Liver (tissue), 9 donors: ENCODE measurements around the gene ACVR1. TPM values are rescaled to one million over a fixed set of nuclear protein-coding genes. Genes with fewer than 3 reads are reported as not detected.

Experiments used
- DNase-seq: peaks from one replicate; pipeline ENCODE4 v3.0.0-alpha.2; 2017; ENCODE audit warnings: low spot score
- H3K27ac ChIP-seq, 2 donors: one replicate each; pipeline ENCODE4 v1.7.0; 2013; ENCODE audit warnings: inconsistent platforms in 2 of 2, low read length in 2 of 2, control low read depth in 1 of 2, low read depth in 1 of 2, mild to moderate bottlenecking in 1 of 2
- H3K27me3 ChIP-seq, 4 donors: one replicate each; pipeline versions ENCODE4 v1.6.1 to v1.7.0; 2013; ENCODE audit warnings: low read length in 3 of 4, inconsistent platforms in 1 of 4, mild to moderate bottlenecking in 1 of 4, moderate library complexity in 1 of 4; ENCODE audit not compliant: control insufficient read depth in 4 of 4, insufficient read depth in 4 of 4
- H3K36me3 ChIP-seq, 4 donors: one replicate each; pipeline versions ENCODE4 v1.6.1 to v1.7.0; 2013; ENCODE audit warnings: low read length in 3 of 4, mild to moderate bottlenecking in 3 of 4, low read depth in 1 of 4, moderate library complexity in 1 of 4; ENCODE audit not compliant: control insufficient read depth in 4 of 4, insufficient read depth in 3 of 4
- H3K4me1 ChIP-seq, 4 donors: one replicate each; pipeline versions ENCODE4 v1.6.1 to v1.7.0; 2013; ENCODE audit warnings: low read length in 3 of 4, mild to moderate bottlenecking in 3 of 4, moderate library complexity in 1 of 4; ENCODE audit not compliant: control insufficient read depth in 4 of 4, insufficient read depth in 4 of 4
- H3K4me3 ChIP-seq, 3 donors: one replicate each; pipeline versions ENCODE4 v1.6.1 to v1.7.0; 2013; ENCODE audit warnings: low read length in 3 of 3, control low read depth in 1 of 3, low read depth in 1 of 3, mild to moderate bottlenecking in 1 of 3
- H3K9ac ChIP-seq, 2 donors: one replicate each; pipeline ENCODE4 v1.7.0; 2013; ENCODE audit warnings: low read length in 2 of 2, mild to moderate bottlenecking in 2 of 2, moderate library complexity in 2 of 2, control low read depth in 1 of 2, low read depth in 1 of 2
- H3K9me3 ChIP-seq, 4 donors: one replicate each; pipeline versions ENCODE4 v1.6.1 to v1.7.0; 2013; ENCODE audit warnings: low read length in 3 of 4; ENCODE audit not compliant: control insufficient read depth in 4 of 4
- EGR1 ChIP-seq, 2 donors: IDR thresholded peaks; 2 replicates each; pipeline ENCODE4 v1.6.1; 2016 to 2018; ENCODE audit warnings: antibody characterized with exemption in 2 of 2, low read depth in 2 of 2
- FOXA1 ChIP-seq: IDR thresholded peaks from 2 replicates; pipeline ENCODE4 v1.6.1; 2016; ENCODE audit warnings: antibody characterized with exemption
- FOXA2 ChIP-seq: IDR thresholded peaks from 2 replicates; pipeline ENCODE4 v1.6.1; 2016; ENCODE audit warnings: antibody characterized with exemption
- GABPA ChIP-seq, 2 donors: IDR thresholded peaks in 1 of 2; conservative IDR thresholded peaks in 1 of 2; 2 replicates each; pipeline ENCODE4 v1.6.1; 2016; ENCODE audit warnings: antibody characterized with exemption in 2 of 2, mild to moderate bottlenecking in 1 of 2, moderate library complexity in 1 of 2
- HNF4A ChIP-seq, 2 donors: conservative IDR thresholded peaks; 2 replicates each; pipeline ENCODE4 v1.6.1; 2016; ENCODE audit warnings: antibody characterized with exemption in 2 of 2, mild to moderate bottlenecking in 2 of 2
- HNF4G ChIP-seq: IDR thresholded peaks from 2 replicates; pipeline ENCODE4 v1.6.1; 2016; ENCODE audit warnings: antibody characterized with exemption
- JUND ChIP-seq, 2 donors: IDR thresholded peaks; 2 replicates each; pipeline ENCODE4 v1.6.1; 2016; ENCODE audit warnings: antibody characterized with exemption in 2 of 2
- MAX ChIP-seq: IDR thresholded peaks from 2 replicates; pipeline ENCODE4 v1.6.1; 2016; ENCODE audit warnings: antibody characterized with exemption
- RAD21 ChIP-seq, 2 donors: IDR thresholded peaks; 2 replicates each; pipeline ENCODE4 v1.6.1; 2016; ENCODE audit warnings: antibody characterized with exemption in 2 of 2, mild to moderate bottlenecking in 2 of 2
- RXRA ChIP-seq, 2 donors: IDR thresholded peaks; 2 replicates each; pipeline ENCODE4 v1.6.1; 2017 to 2018; ENCODE audit warnings: antibody characterized with exemption in 2 of 2, mild to moderate bottlenecking in 1 of 2
- SP1 ChIP-seq: IDR thresholded peaks from 2 replicates; pipeline ENCODE4 v1.6.1; 2018; ENCODE audit warnings: antibody characterized with exemption, mild to moderate bottlenecking
- YY1 ChIP-seq: IDR thresholded peaks from 2 replicates; pipeline ENCODE4 v1.6.1; 2016; ENCODE audit warnings: antibody characterized with exemption, mild to moderate bottlenecking
- ZBTB33 ChIP-seq: IDR thresholded peaks from 2 replicates; pipeline ENCODE4 v1.6.1; 2016; ENCODE audit warnings: antibody characterized with exemption
- WGBS: extraction: QIAGEN DNeasy Blood & Tissue Kit; methylation state at CpG from one replicate; pipeline ENCODE4 v1.1.7; 2013; 5-methylcytosine and 5-hydroxymethylcytosine counted together
- polyA plus RNA-seq, 2 donors: library from polyadenylated mRNA; stranded (reverse) in 1 of 2; unstranded in 1 of 2; fragments of 200-250 nt in 1 of 2; fragments of >200 nt in 1 of 2; fragmentation: Nextera tagmentation in 1 of 2; extraction: Ambion mirVana in 1 of 2; gene quantifications; one replicate each; pipeline versions ENCODE4 v1.2.1 to v1.2.3, GENCODE V29; 2013 to 2015
- total RNA-seq, 2 donors: library from RNA; depleted of rRNA; stranded (reverse); fragments of >200 nt; gene quantifications; one replicate each; pipeline ENCODE4 v1.2.3, GENCODE V29; 2014
- donor health status: healthy.
- donor health status: healthy.
- donor health status: healthy.
- donor health status: healthy.
- donor health status: healthy.

ACVR1 gene
- total and polyA plus RNA-seq, 4 donors: 6.2 to 20.4 (median 8.5) TPM

GRCh38 chr2:157895531-157895930 is 19.4 kb upstream of the ACVR1 start:
- 96% methylated on average over 2 of the region's 2 CpGs for WGBS
- H3K4me3 ChIP-seq: no peak overlapping the region
- no peaks in the 10 kb centered on the region for H3K4me1 ChIP-seq
- H3K9me3 ChIP-seq: no peaks in the 10 kb centered on the region
- no peaks in the 10 kb centered on the region for H3K27me3 ChIP-seq
- no peak for DNase-seq
- H3K27ac ChIP-seq: no peak overlapping the region
- no peaks in the 10 kb centered on the region for H3K36me3 ChIP-seq
- H3K9ac ChIP-seq: no peak overlapping the region
- no peak for TF ChIP-seq FOXA2
- no peak for TF ChIP-seq JUND (IDR thresholded peaks at IDR 0.05)
- TF ChIP-seq FOXA1: no peak
- TF ChIP-seq YY1: no peak
- TF ChIP-seq SP1: no peak
- no peak for TF ChIP-seq HNF4G
- no peak for TF ChIP-seq ZBTB33

GRCh38 chr2:157894694-157895435 is 18.7 kb upstream of the ACVR1 start:
- no peak for DNase-seq
- Histone ChIP-seq H3K27me3 (no peaks in the 10 kb centered on the region), H3K36me3 (no peaks in the 10 kb centered on the region), H3K4me3 (no peak overlapping the region), H3K9me3 (no peaks in the 10 kb centered on the region), H3K9ac (no peak overlapping the region), H3K27ac (no peak overlapping the region), H3K4me1 (no peaks in the 10 kb centered on the region)
- WGBS: 94% methylated on average over 12 of the region's 12 CpGs
- no peak for TF ChIP-seq RAD21 (IDR thresholded peaks at IDR 0.05)
- TF ChIP-seq GABPA (IDR thresholded peaks at IDR 0.05 in 1 of 2, conservative IDR thresholded peaks at IDR 0.05 in 1 of 2): no peak
- TF ChIP-seq HNF4A (conservative IDR thresholded peaks at IDR 0.05): no peak
- TF ChIP-seq HNF4G: no peak
- TF ChIP-seq EGR1 (IDR thresholded peaks at IDR 0.05; ENCODE audit: low read depth in 2 of 2): no peak
- no peak for TF ChIP-seq JUND (IDR thresholded peaks at IDR 0.05)
- no peak for TF ChIP-seq MAX
- TF ChIP-seq RXRA (IDR thresholded peaks at IDR 0.05): no peak

DNA sequence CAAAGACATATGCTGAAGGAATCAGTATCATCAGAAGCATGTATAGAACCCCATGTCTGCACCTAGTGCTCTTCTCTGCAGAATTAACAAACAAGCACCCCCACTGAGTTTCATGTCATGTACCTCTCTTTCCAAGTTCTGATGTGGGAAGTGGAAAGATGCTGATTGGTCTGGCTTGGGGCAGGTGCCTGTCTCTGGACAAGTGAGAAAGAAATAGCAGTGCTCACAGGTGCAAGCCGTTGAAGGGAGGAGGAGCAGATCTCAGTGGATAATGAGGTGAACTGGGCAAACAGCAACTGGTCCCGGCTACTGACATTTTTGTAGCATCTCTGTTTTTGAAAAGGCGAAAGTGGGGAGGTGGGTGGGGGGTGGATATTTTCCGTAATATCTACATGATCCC is 17.5 kb upstream of the ACVR1 start:
- Histone ChIP-seq H3K27me3 (no peaks in the 10 kb centered on the region), H3K9ac (no peak overlapping the region), H3K36me3 (no peaks in the 10 kb centered on the region), H3K4me1 (no peaks in the 10 kb centered on the region), H3K9me3 (no peaks in the 10 kb centered on the region), H3K4me3 (no peak overlapping the region), H3K27ac (no peak overlapping the region)
- DNase-seq: no peak
- WGBS: 94% methylated on average over 4 of the region's 4 CpGs
- no peak for TF ChIP-seq RXRA (IDR thresholded peaks at IDR 0.05)
- TF ChIP-seq MAX: no peak
